Spleen (tissue), 7 donors: ENCODE measurements around the gene UBL4A.

Experiments used
- CTCF ChIP-seq, 11 experiments: fragments of 200-600 bp in 7 of 11; fragments of 450-650 bp in 4 of 11; sonication (generic) in 4 of 11; IDR thresholded peaks in 8 of 11; conservative IDR thresholded peaks in 3 of 11; 1 replicate in 7 of 11; 2 replicates in 4 of 11; pipeline versions ENCODE4 v1.4.0 to v1.8.0; 2016 to 2021; ENCODE audit warnings: antibody characterized with exemption in 11 of 11, inconsistent platforms in 4 of 11, mild to moderate bottlenecking in 1 of 11
- POLR2A ChIP-seq, 3 donors: fragments of 450-650 bp; IDR thresholded peaks; one replicate each; pipeline ENCODE4 v1.5.1; 2017; ENCODE audit warnings: antibody characterized with exemption in 3 of 3, mild to moderate bottlenecking in 1 of 3
- POLR2AphosphoS5 ChIP-seq, 3 donors: sonication (generic); formaldehyde crosslinking; IDR thresholded peaks; one replicate each; pipeline ENCODE4 v1.5.1; 2017; ENCODE audit warnings: antibody characterized with exemption in 3 of 3
- donor health status: DM: no; HTN: no; CAD: no; lungs with moderate emphysema.
- donor health status: DM: no; HTN: no; CAD: no.
- donor health status: DM: no; HTN: no; CAD: no.

- TF ChIP-seq CTCF (IDR thresholded peaks at IDR 0.05 in 8 of 11, conservative IDR thresholded peaks at IDR 0.05 in 3 of 11) (peak in 3 of 11 experiments; percentile 9 to 19 (median 11)), POLR2AphosphoS5 (IDR thresholded peaks at IDR 0.05) (peak; percentile 91 to 94 (median 94)), POLR2A (IDR thresholded peaks at IDR 0.05) (peak in 2 of 3 donors; percentile 23 to 67)
Observed at GRCh38 chrX:154490414-154491083, 4.1 kb upstream of the UBL4A start, which contains the start of gene SLC10A3.
